ENCODE data around the gene PTPRH. TPM values are rescaled to one million over a fixed set of nuclear protein-coding genes. Genes with fewer than 3 reads are reported as not detected.

PTPRH gene
- total and polyA plus RNA-seq, 9 of the 15 experiments (the other 6 are each of a cell fraction or from before 2014, with no cell fraction given), result 0.87 to 34.3 (median 22.7) TPM

GRCh38 chr19:55176076-55176475 is 33.2 kb downstream of the PTPRH start (continued):
- no peak for TF ChIP-seq ZZZ3 (IDR thresholded peaks at IDR 0.05)
- 0 out of 2 replicates have a peak, but pooled peaks have one; percentile 11 for TF ChIP-seq NFE2 (IDR thresholded peaks at IDR 0.05; ENCODE audit: low read depth)
- 0 out of 2 replicates have a peak, but pooled peaks have one; percentile 25 for TF ChIP-seq LEF1 (IDR thresholded peaks at IDR 0.05)
- TF ChIP-seq ZNF668 (CRISPR knock-in tag; IDR thresholded peaks at IDR 0.05), result no peak
- TF ChIP-seq NKRF (IDR thresholded peaks at IDR 0.05; ENCODE audit: borderline replicate concordance), result peak; percentile 68; the same call in 1 of the 2 replicates
- TF ChIP-seq CHD4 (IDR thresholded peaks at IDR 0.05; ENCODE audit: insufficient read depth, insufficient replicate concordance, low read depth, low read length, poor library complexity, severe bottlenecking), result no peak
- TF ChIP-seq NCOA6 (IDR thresholded peaks at IDR 0.05), result no peak
- no peak for TF ChIP-seq CCAR2 (IDR thresholded peaks at IDR 0.05; ENCODE audit: low read depth, low read length)
- TF ChIP-seq MITF (IDR thresholded peaks at IDR 0.05), result no peak
- TF ChIP-seq SP2 (IDR thresholded peaks at IDR 0.05; ENCODE audit: extremely low read depth, low read depth, low read length, poor library complexity, severe bottlenecking), result no peak
- peak in 1 of 2 experiments; percentile 89; a peak in 1 of 3 replicates for TF ChIP-seq CBX3 (IDR thresholded peaks at IDR 0.05; ENCODE audit: borderline replicate concordance in 1 of 2, low read length in 2 of 2)
- TF ChIP-seq ZNF407 (IDR thresholded peaks at IDR 0.05; ENCODE audit: low read depth), result no peak
- TF ChIP-seq EP300 (IDR thresholded peaks at IDR 0.05; ENCODE audit: low read length), result no peak
- no peak for TF ChIP-seq NCOA1 (IDR thresholded peaks at IDR 0.05; ENCODE audit: low read depth)
- TF ChIP-seq CHD1 (IDR thresholded peaks at IDR 0.05; ENCODE audit: low read length), result no peak
- TF ChIP-seq PRPF4 (IDR thresholded peaks at IDR 0.05; ENCODE audit: insufficient read depth, low read depth, low read length, poor library complexity, severe bottlenecking), result no peak
- no peak for TF ChIP-seq SRF (CRISPR knock-in tag; IDR thresholded peaks at IDR 0.05)
- no peak for TF ChIP-seq SREBF1 (IDR thresholded peaks at IDR 0.05; ENCODE audit: borderline replicate concordance, low read depth, low read length)

Measured in K562 (cell line).